ENCODE data around the gene FALEC.

FALEC gene

GRCh38 chr1:150515328-150516049, at the start of gene FALEC:
FALEC (plus strand) TSS chr1:150515752.
- Mint-ChIP-seq H3K27ac (peak within 1 kb of the TSS; percentile 83), H3K36me3 (no peaks in the 10 kb centered on the region), H3K27me3 (peaks cover 4% of the 10 kb centered on the region), H3K4me1 (peaks cover 33% of the 10 kb centered on the region), H3K9me3 (no peaks in the 10 kb centered on the region), H3K4me3 (peak within 1 kb of the TSS; percentile 85)
- CTCF ChIA-PET, result interaction anchor here (0.6 to 3.6 kb wide), 7 partner anchors 14 to 480 kb away, joined by 3 to 24 read pairs (median 3); partner anchors contain the start of gene CA14
- DNase-seq, result peak; percentile 94

DNA sequence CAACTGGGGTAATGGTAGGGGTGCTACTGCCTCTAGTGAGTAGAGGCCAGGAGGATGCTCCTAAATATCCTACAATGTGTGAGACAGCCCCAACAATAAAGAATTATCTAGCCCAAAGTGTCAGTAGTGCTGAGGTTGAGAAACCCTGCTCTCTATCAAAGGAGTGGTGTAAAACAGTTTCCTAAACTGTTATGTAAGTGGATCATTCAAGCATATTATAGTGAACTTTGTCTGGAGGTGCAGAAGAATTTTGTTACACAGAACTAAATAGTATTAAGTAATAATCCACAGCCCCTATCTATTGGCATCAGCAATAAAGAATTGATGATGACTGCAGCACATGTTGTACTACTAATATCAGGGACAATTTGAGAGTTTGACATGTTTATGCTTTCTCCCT, 48.6 kb upstream of the FALEC start:
- DNase-seq, result no peak
- no peak overlapping the region for H3K27ac Mint-ChIP-seq
- no peaks in the 10 kb centered on the region for H3K27me3 Mint-ChIP-seq
- H3K9me3 Mint-ChIP-seq, result no peaks in the 10 kb centered on the region
- CTCF ChIA-PET, result no interaction called here
- H3K36me3 Mint-ChIP-seq, result peaks cover 33% of the 10 kb centered on the region
- H3K4me3 Mint-ChIP-seq, result no peak overlapping the region
- H3K4me1 Mint-ChIP-seq, result no peaks in the 10 kb centered on the region

DNA sequence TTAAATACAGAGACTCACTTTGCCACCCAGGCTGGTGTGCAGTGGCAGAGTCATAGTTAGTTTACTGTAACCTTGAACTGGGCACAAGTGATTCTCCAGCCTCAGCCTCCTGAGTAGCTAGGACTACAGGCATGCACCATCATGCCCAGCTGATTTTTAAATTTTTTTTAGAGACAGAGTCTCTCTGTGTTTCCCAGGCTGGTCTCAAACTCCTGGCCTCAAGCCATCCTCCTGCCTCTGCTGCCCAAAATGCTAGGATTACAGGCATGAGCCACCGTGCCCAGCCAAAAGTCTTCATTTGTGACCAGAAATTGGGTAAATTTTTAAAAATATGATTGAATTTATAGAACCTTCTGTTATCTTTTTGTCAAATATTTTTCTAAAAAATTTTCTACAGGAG, 46.3 kb upstream of the FALEC start:
- CTCF ChIA-PET, result no interaction called here
- Mint-ChIP-seq H3K27me3 (no peaks in the 10 kb centered on the region), H3K9me3 (no peaks in the 10 kb centered on the region), H3K4me3 (no peak overlapping the region), H3K4me1 (no peaks in the 10 kb centered on the region), H3K27ac (no peak overlapping the region), H3K36me3 (peaks cover 37% of the 10 kb centered on the region)
- DNase-seq, result no peak

DNA sequence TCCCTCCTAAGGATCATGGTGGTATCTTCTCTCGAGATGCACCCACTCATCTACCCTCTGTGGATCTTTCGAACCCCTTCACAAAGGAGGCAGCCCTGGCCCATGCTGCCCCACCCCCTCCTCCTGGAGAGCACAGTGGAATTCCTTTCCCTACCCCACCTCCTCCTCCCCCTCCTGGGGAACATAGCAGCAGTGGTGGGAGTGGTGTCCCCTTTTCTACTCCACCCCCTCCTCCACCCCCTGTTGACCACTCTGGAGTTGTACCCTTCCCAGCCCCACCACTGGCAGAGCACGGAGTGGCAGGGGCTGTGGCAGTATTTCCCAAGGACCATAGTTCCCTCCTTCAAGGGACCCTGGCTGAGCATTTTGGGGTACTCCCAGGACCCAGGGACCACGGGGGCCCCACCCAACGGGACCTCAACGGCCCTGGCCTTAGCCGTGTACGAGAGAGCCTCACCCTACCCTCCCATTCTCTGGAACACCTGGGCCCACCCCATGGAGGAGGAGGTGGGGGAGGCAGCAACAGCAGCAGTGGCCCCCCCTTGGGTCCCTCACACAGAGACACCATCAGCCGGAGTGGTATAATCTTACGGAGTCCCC, 42.9 kb upstream of the FALEC start:
- Mint-ChIP-seq H3K27me3 (no peaks in the 10 kb centered on the region), H3K4me3 (no peak overlapping the region), H3K9me3 (no peaks in the 10 kb centered on the region), H3K36me3 (peaks cover 26% of the 10 kb centered on the region), H3K4me1 (no peaks in the 10 kb centered on the region), H3K27ac (no peak overlapping the region)
- DNase-seq, result no peak
- CTCF ChIA-PET, result no interaction called here

DNA sequence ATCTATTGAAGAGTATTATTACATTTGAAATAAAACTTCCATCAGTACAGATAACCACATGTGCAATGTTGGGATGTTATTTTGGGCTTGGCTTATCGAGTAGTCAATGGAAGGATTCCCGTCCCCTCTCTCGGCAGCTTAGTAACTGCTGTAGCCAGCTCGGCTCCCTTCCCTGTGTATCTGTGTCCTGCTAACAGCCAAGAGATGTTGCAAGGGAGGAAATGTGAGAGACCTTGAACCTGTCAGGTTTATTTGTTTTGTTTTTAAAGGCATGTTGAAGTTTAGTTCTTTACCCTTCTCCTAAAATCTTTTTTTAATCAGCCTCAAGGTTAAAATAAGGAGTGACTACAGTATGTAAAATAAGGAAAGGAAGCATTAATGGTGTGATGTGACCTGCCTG, 41.9 kb upstream of the FALEC start:
- no peak for DNase-seq
- H3K36me3 Mint-ChIP-seq, result peaks cover 26% of the 10 kb centered on the region
- no peaks in the 10 kb centered on the region for H3K9me3 Mint-ChIP-seq
- CTCF ChIA-PET, result no interaction called here
- no peak overlapping the region for H3K4me3 Mint-ChIP-seq
- H3K4me1 Mint-ChIP-seq, result no peaks in the 10 kb centered on the region
- H3K27me3 Mint-ChIP-seq, result no peaks in the 10 kb centered on the region
- no peak overlapping the region for H3K27ac Mint-ChIP-seq

- CTCF ChIA-PET, result no interaction called here
- DNase-seq, result no peak
- no peaks in the 10 kb centered on the region for H3K4me1 Mint-ChIP-seq
- no peak overlapping the region for H3K4me3 Mint-ChIP-seq
- no peak overlapping the region for H3K27ac Mint-ChIP-seq
- no peaks in the 10 kb centered on the region for H3K9me3 Mint-ChIP-seq
- H3K36me3 Mint-ChIP-seq, result peaks cover 26% of the 10 kb centered on the region
- H3K27me3 Mint-ChIP-seq, result no peaks in the 10 kb centered on the region
Measured at GRCh38 chr1:150474869-150475268, 40.7 kb upstream of the FALEC start.

DNA sequence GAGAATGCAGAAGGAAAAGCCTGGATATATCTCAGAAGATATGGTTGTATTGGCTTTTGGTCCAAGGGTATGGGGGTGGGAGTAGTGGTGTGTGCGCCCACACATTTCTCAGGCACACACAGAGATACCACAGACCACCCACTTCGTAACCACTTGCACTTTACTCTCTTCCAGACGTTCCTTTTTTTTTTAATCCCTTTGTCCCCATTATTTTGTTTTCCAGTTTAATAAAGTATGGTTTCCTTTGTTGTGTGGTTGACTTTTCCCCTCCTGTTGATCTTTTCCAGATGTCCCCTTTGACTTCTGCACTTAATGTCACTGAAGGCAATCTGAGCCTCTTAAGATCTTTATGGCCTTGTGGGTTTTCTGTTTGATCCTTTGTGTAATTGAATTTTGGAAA, 38.8 kb upstream of the FALEC start:
- H3K27me3 Mint-ChIP-seq, result peaks cover 4% of the 10 kb centered on the region
- CTCF ChIA-PET, result no interaction called here

DNA sequence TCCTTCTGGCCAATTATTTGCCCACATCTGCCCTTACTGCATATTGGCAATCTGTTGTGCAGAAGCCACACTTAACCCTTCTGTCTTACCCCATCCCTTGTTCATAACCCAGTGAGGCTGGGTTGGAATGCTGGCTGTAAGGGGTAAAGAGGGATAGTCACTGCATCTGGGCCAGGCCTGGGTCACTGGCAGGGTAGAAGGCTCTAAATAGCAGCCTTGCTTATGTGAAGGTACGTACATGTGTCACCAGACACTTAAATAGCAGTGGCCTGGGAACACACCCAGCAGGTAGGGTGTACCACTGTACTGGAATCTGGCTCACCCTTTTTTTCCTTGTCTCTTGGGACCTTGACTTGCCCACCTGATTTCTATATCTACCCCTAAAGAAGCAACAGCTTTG, 38.2 kb upstream of the FALEC start:
- no peaks in the 10 kb centered on the region for H3K9me3 Mint-ChIP-seq
- no peak overlapping the region for H3K4me3 Mint-ChIP-seq
- H3K4me1 Mint-ChIP-seq, result no peaks in the 10 kb centered on the region
- H3K27me3 Mint-ChIP-seq, result peaks cover 4% of the 10 kb centered on the region
- no peak for DNase-seq
- no peak overlapping the region for H3K27ac Mint-ChIP-seq
- CTCF ChIA-PET, result no interaction called here
- H3K36me3 Mint-ChIP-seq, result peaks cover 4% of the 10 kb centered on the region

More for the DNA sequence above, 38.8 kb upstream of the FALEC start:
- Mint-ChIP-seq H3K9me3 (no peaks in the 10 kb centered on the region), H3K27ac (no peak overlapping the region), H3K4me1 (no peaks in the 10 kb centered on the region), H3K36me3 (peaks cover 10% of the 10 kb centered on the region), H3K4me3 (no peak overlapping the region)
- no peak for DNase-seq

DNA sequence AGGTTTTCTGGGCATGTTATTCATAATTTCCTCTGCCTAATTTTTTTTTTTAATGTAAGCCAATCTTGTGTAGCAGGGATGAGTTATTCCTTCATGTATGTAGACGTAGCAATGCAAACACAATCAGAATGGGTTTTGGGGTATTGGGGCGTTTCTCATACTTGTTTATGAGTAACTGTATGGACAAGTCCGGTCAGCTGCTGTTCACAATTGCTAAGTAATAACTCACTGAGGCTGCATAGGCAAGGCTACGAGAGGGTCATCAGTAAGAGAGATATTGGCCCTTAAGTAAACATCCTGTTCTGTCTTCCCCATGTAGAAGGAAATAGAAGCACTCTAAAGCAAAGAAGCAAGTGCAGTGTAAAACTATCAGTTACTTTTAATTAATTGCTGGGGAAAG, 37.8 kb upstream of the FALEC start:
- Mint-ChIP-seq H3K36me3 (peaks cover 1% of the 10 kb centered on the region), H3K9me3 (no peaks in the 10 kb centered on the region), H3K4me1 (no peaks in the 10 kb centered on the region), H3K27ac (no peak overlapping the region), H3K27me3 (peaks cover 4% of the 10 kb centered on the region), H3K4me3 (no peak overlapping the region)
- CTCF ChIA-PET, result no interaction called here
- no peak for DNase-seq

- peaks cover 4% of the 10 kb centered on the region for H3K27me3 Mint-ChIP-seq
- CTCF ChIA-PET, result interaction anchor here (0.7 kb wide), 1 partner anchor 516 kb away, joined by 3 read pairs; no protein-coding TSS in a partner anchor
- no peak for DNase-seq
- H3K36me3 Mint-ChIP-seq, result no peaks in the 10 kb centered on the region
- H3K4me1 Mint-ChIP-seq, result no peaks in the 10 kb centered on the region
- no peak overlapping the region for H3K27ac Mint-ChIP-seq
- no peak overlapping the region for H3K4me3 Mint-ChIP-seq
- H3K9me3 Mint-ChIP-seq, result no peaks in the 10 kb centered on the region
Measured at GRCh38 chr1:150479370-150479769, 36.2 kb upstream of the FALEC start.

DNA sequence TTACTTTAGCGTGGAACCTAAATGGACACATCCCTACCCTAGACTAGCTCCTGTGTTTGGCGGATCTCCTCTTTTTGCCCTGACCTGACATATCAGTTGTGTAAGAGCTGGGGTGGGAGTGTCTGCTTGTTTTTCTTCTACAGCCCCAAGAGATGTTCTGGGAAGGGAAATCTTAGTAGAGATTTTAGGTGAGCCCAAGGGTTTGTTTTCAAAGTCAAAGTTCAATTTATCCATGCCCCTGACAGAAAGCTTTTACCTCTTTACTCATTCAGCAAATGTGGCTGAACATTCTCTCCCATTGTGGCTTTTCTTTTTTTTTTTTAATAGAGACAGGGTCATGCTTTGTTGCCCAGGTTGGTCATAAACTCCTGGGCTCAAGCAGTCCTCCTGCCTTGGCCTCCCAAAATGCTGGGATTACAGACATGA, 35.6 kb upstream of the FALEC start:
- no peaks in the 10 kb centered on the region for H3K9me3 Mint-ChIP-seq
- no peak for DNase-seq
- H3K36me3 Mint-ChIP-seq, result no peaks in the 10 kb centered on the region
- CTCF ChIA-PET, result interaction anchor here (0.7 kb wide), 1 partner anchor 516 kb away, joined by 3 read pairs; no protein-coding TSS in a partner anchor
- no peaks in the 10 kb centered on the region for H3K4me1 Mint-ChIP-seq
- no peak overlapping the region for H3K4me3 Mint-ChIP-seq
- no peak overlapping the region for H3K27ac Mint-ChIP-seq
- H3K27me3 Mint-ChIP-seq, result peaks cover 4% of the 10 kb centered on the region

DNA sequence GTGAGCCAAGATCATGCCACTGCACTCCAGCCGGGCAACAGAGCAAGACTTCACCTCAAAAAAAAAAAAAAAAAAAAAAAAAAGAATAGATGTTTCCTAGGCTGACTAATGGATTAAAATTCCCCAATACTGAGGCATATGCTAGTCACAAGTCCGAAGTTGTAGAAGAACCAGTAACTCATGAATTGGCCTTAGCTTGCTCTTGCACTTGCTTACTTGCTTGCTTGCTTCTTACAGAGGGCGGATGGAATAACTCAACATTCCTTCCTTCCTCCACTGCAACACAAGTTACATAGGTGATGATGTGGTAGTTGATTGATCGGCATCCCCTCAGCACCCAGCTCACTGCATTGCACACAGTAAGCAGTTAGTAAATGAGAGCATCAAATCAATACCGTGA, 31.1 kb upstream of the FALEC start:
- peaks cover 4% of the 10 kb centered on the region for H3K27me3 Mint-ChIP-seq
- H3K27ac Mint-ChIP-seq, result no peak overlapping the region
- no peaks in the 10 kb centered on the region for H3K9me3 Mint-ChIP-seq
- no peak for DNase-seq
- peaks cover 3% of the 10 kb centered on the region for H3K36me3 Mint-ChIP-seq
- CTCF ChIA-PET, result no interaction called here
- no peak overlapping the region for H3K4me3 Mint-ChIP-seq
- H3K4me1 Mint-ChIP-seq, result peaks cover 25% of the 10 kb centered on the region

DNA sequence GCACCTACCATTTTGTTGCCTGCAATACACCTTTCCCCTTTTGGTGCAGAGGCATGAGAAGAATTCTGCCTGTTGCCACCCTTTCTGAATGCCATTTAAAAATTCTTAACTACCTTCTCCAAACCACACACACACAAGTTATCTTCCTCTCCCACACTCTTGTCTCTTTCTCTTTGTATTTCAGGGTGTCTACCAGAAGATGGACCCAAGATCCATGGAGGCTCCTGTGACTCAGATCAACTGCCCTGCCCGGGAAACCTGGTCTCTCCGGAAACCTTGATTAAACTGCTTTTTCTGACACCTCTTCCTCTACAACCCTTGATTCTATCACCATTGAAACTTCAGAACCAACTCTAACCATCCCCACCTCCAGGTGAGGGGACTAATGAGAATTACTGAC, 30.7 kb upstream of the FALEC start:
- H3K4me1 Mint-ChIP-seq, result peaks cover 25% of the 10 kb centered on the region
- DNase-seq, result no peak
- H3K27me3 Mint-ChIP-seq, result peaks cover 4% of the 10 kb centered on the region
- no peak overlapping the region for H3K4me3 Mint-ChIP-seq
- no peak overlapping the region for H3K27ac Mint-ChIP-seq
- H3K36me3 Mint-ChIP-seq, result peaks cover 3% of the 10 kb centered on the region
- no peaks in the 10 kb centered on the region for H3K9me3 Mint-ChIP-seq
- CTCF ChIA-PET, result interaction anchor here (1.0 to 1.7 kb wide), 2 partner anchors 20 to 229 kb away, joined by 3 to 5 read pairs; no protein-coding TSS in a partner anchor

GRCh38 chr1:150486966-150487762, 28.4 kb upstream of the FALEC start, which contains the start of gene TARS2:
TARS2 (plus strand) TSS chr1:150487419; CDS start chr1:150487451, 32 bp downstream.
- H3K36me3 Mint-ChIP-seq, result peaks cover 20% of the 10 kb centered on the region
- no peaks in the 10 kb centered on the region for H3K27me3 Mint-ChIP-seq
- peaks cover 27% of the 10 kb centered on the region for H3K4me1 Mint-ChIP-seq

More at GRCh38 chr1:150486966-150487762, 28.4 kb upstream of the FALEC start, which contains the start of gene TARS2:
- peak; percentile 97 for DNase-seq
- Mint-ChIP-seq H3K9me3 (no peaks in the 10 kb centered on the region), H3K27ac (peak within 1 kb of the TSS; percentile 94), H3K4me3 (peak within 1 kb of the TSS; percentile 92)
- CTCF ChIA-PET, result interaction anchor here (1.1 kb wide), 1 partner anchor 231 kb away, joined by 3 read pairs; no protein-coding TSS in a partner anchor

All from activated naive CD4-positive, alpha-beta T cell treated with anti-CD3 and anti-CD28 coated beads, Interleukin-2, amount 10 ng/mL, durations not matched to agents 7 days and 5 days (primary cell).